Ovary (tissue), 3 donors: ENCODE results near the gene PPM1H.

Experiments used
- EP300 ChIP-seq: sonication (generic); formaldehyde crosslinking; IDR thresholded peaks from one replicate; pipeline ENCODE4 v1.6.1; 2017; ENCODE audit warnings: antibody characterized with exemption
- POLR2A ChIP-seq: fragments of 450-650 bp; IDR thresholded peaks from one replicate; pipeline ENCODE4 v1.6.1; 2017; ENCODE audit warnings: antibody characterized with exemption, mild to moderate bottlenecking, moderate library complexity
- TF ChIP-seq, protein P1 (sequence below), 3 donors: fragments of 450-650 bp in 2 of 3; fragments of 200-600 bp in 1 of 3; IDR thresholded peaks; one replicate each; pipeline versions ENCODE4 v1.5.1 to v1.8.0; 2016 to 2022; ENCODE audit warnings: antibody characterized with exemption in 3 of 3, mild to moderate bottlenecking in 1 of 3
- donor health status: DM: no; HTN: no; CAD: no.

DNA sequence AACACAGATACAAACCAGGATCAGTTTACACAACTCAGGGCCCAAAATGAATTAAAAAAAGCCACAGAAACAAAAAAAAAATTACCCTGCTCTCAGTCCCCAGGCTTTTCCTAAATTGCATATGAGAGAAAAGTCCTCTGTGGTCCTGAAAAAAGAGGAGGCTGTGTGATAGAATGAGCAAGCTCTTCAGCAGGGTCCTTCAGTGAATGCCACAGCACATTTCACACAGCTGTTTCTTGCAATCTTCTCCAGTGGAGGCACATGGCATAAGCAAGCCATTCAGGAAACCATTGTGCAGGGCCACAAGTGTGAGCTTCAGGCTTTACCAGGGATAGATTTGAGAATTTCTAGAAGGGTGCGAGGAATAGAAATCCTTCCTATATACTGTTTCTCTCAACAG lies 168.5 kb downstream of the PPM1H start:
- TF ChIP-seq, protein P1, sequence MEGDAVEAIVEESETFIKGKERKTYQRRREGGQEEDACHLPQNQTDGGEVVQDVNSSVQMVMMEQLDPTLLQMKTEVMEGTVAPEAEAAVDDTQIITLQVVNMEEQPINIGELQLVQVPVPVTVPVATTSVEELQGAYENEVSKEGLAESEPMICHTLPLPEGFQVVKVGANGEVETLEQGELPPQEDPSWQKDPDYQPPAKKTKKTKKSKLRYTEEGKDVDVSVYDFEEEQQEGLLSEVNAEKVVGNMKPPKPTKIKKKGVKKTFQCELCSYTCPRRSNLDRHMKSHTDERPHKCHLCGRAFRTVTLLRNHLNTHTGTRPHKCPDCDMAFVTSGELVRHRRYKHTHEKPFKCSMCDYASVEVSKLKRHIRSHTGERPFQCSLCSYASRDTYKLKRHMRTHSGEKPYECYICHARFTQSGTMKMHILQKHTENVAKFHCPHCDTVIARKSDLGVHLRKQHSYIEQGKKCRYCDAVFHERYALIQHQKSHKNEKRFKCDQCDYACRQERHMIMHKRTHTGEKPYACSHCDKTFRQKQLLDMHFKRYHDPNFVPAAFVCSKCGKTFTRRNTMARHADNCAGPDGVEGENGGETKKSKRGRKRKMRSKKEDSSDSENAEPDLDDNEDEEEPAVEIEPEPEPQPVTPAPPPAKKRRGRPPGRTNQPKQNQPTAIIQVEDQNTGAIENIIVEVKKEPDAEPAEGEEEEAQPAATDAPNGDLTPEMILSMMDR (IDR thresholded peaks at IDR 0.05) = no peak
- TF ChIP-seq POLR2A (no peak), EP300 (no peak)
